GM23248 (cell line): ENCODE measurements around the gene RIT2. TPM values are rescaled to one million over a fixed set of nuclear protein-coding genes. Genes with fewer than 3 reads are reported as not detected.
"Not testable (repeated sequence)": the region's sequence is repeated elsewhere in the genome, so short reads cannot be mapped to it uniquely, and the experiment has no call there.

ENCODE experiments used
- DNase-seq: peaks from one replicate; pipeline ENCODE4 v3.0.0-alpha.2; 2015
- H2AFZ ChIP-seq: fragments of 200-600 bp; sonication (generic); 2 replicates; pipeline ENCODE4 v1.6.1; 2016; ENCODE audit warnings: antibody characterized with exemption
- H3F3A ChIP-seq: fragments of 200-600 bp; sonication (generic); 2 replicates; pipeline ENCODE4 v1.6.1; 2016; ENCODE audit warnings: mild to moderate bottlenecking, antibody characterized with exemption, mixed run types; ENCODE audit not compliant: insufficient read depth
- H3K27ac ChIP-seq: fragments of 200-600 bp; sonication (generic); 2 replicates; pipeline ENCODE4 v1.5.1; 2016; ENCODE audit warnings: mild to moderate bottlenecking
- H3K27me3 ChIP-seq: fragments of 200-600 bp; sonication (generic); replicated peaks from 2 replicates; pipeline ENCODE4 v1.6.1; 2016; ENCODE audit warnings: mild to moderate bottlenecking; ENCODE audit not compliant: insufficient read depth
- H3K36me3 ChIP-seq: fragments of 200-600 bp; sonication (generic); 2 replicates; pipeline ENCODE4 v1.6.1; 2016; ENCODE audit warnings: low read depth, mild to moderate bottlenecking
- H3K4me1 ChIP-seq: fragments of 200-600 bp; sonication (generic); 2 replicates; pipeline ENCODE4 v1.6.1; 2016; ENCODE audit warnings: mild to moderate bottlenecking; ENCODE audit not compliant: insufficient read depth
- H3K4me2 ChIP-seq: fragments of 200-600 bp; sonication (generic); one replicate; pipeline ENCODE4 v1.6.1; 2016; ENCODE audit warnings: mild to moderate bottlenecking; ENCODE audit not compliant: unreplicated experiment
- H3K4me3 ChIP-seq: fragments of 200-600 bp; sonication (generic); 2 replicates; pipeline ENCODE4 v1.5.1; 2016; ENCODE audit warnings: mild to moderate bottlenecking
- H3K79me2 ChIP-seq: fragments of 200-600 bp; sonication (generic); 2 replicates; pipeline ENCODE4 v1.6.1; 2016; ENCODE audit warnings: mild to moderate bottlenecking; ENCODE audit not compliant: insufficient read depth
- H3K9ac ChIP-seq: fragments of 200-600 bp; sonication (generic); 2 replicates; pipeline ENCODE4 v1.6.1; 2016; ENCODE audit warnings: mild to moderate bottlenecking
- H3K9me2 ChIP-seq: fragments of 200-600 bp; sonication (generic); 2 replicates; pipeline ENCODE4 v1.6.1; 2016; ENCODE audit warnings: mixed run types, mild to moderate bottlenecking, moderate library complexity; ENCODE audit not compliant: insufficient read depth
- H3K9me3 ChIP-seq: fragments of 200-600 bp; sonication (generic); one replicate; pipeline ENCODE4 v1.6.1; 2017; ENCODE audit warnings: low read depth
- H4K20me1 ChIP-seq: fragments of 200-600 bp; sonication (generic); 2 replicates; pipeline ENCODE4 v1.6.0; 2016; ENCODE audit not compliant: insufficient read depth
- EZH2 ChIP-seq: fragments of 200-600 bp; sonication (generic); IDR thresholded peaks from 2 replicates; pipeline ENCODE4 v1.6.1; 2018; ENCODE audit warnings: antibody characterized with exemption, mild to moderate bottlenecking; ENCODE audit not compliant: insufficient read depth, poor library complexity, severe bottlenecking
- EZH2phosphoT487 ChIP-seq: fragments of 200-600 bp; sonication (generic); IDR thresholded peaks from 2 replicates; pipeline ENCODE4 v1.6.1; 2018; ENCODE audit warnings: antibody characterized with exemption, moderate library complexity, mild to moderate bottlenecking, low read depth; ENCODE audit not compliant: insufficient read depth
- WGBS, 2 experiments: methylation state at CpG; one replicate each; pipeline ENCODE4 v1.1.6; 2015 to 2017; ENCODE audit warnings: low lambda C conversion rate in 2 of 2, low coverage in 1 of 2; ENCODE audit errors: missing lambda C conversion rate in 2 of 2; 5-methylcytosine and 5-hydroxymethylcytosine counted together
- in situ Hi-C: fragments of 300-500 bp; cut with MboI; formaldehyde crosslinking; loops from 2 replicates; pipeline ENCODE4 v1.15.0; 2020
- polyA plus RNA-seq: library from polyadenylated mRNA; unstranded; fragments of >200 nt; fragmentation: Nextera tagmentation; extraction: Ambion mirVana; gene quantifications from 2 replicates; pipeline ENCODE4 v1.2.1, GENCODE V29; 2016
- total RNA-seq: library from RNA; depleted of rRNA; stranded (reverse); fragments of >200 nt; shearing (Covaris generic); gene quantifications from 2 replicates; pipeline ENCODE4 v1.2.3, GENCODE V29; 2014

The RIT2 gene
- total and polyA plus RNA-seq, 2 experiments from 2014 or later = not detected

DNA sequence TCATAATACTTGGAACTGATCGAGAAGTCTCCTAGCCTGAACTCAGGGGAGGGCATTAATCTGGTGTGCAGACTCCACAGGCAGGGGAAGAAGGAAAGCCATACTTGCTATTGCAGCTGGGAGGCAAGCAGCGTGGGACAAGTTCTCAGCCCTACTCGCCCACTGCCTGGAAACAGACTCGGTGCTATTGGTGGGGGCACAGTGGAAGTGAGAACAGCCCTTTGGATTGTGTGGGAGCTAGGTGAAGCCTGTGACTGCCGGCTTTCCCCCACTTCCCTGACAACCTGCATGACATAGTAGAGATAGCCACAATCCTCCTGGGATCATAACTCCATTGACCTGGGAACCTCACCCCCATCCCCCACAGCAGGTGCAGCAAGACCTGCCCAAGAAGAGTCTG is 301.3 kb downstream of the RIT2 start:
- 33% methylated on average over 5 of the region's 5 CpGs for WGBS, 2 experiments
- H3K79me2 ChIP-seq = no peaks in the 10 kb centered on the region
- H3K36me3 ChIP-seq = no peaks in the 10 kb centered on the region
- no peak overlapping the region for H3K9ac ChIP-seq
- H4K20me1 ChIP-seq = no peaks in the 10 kb centered on the region
- H3K4me2 ChIP-seq = no peak overlapping the region
- no peaks in the 10 kb centered on the region for H3K27me3 ChIP-seq
- H3K9me3 ChIP-seq = no peaks in the 10 kb centered on the region
- H3K4me1 ChIP-seq = no peaks in the 10 kb centered on the region
- TF ChIP-seq EZH2phosphoT487 (no peak), EZH2 (no peak)
- no peak overlapping the region for H3K4me3 ChIP-seq
- no peaks in the 10 kb centered on the region for H3F3A ChIP-seq
- H2AFZ ChIP-seq = no peak overlapping the region
- no peak overlapping the region for H3K27ac ChIP-seq
- in situ Hi-C loops = no loop called here
- H3K9me2 ChIP-seq = no peaks in the 10 kb centered on the region
- DNase-seq = no peak

- H3K36me3 ChIP-seq = no peaks in the 10 kb centered on the region
Measured at GRCh38 chr18:42813570-42813969, 301.9 kb downstream of the RIT2 start.

GRCh38 chr18:42807887-42808286 is 307.6 kb downstream of the RIT2 start:
- 7 to 11% methylated on average over 4 of the region's 4 CpGs for WGBS, 2 experiments
- no peak overlapping the region for H2AFZ ChIP-seq
- H4K20me1 ChIP-seq = no peaks in the 10 kb centered on the region
- no peaks in the 10 kb centered on the region for H3K36me3 ChIP-seq
- TF ChIP-seq EZH2phosphoT487 (no peak), EZH2 (no peak)
- in situ Hi-C loops = no loop called here
- H3K9me3 ChIP-seq = no peaks in the 10 kb centered on the region
- no peaks in the 10 kb centered on the region for H3K9me2 ChIP-seq
- H3K27ac ChIP-seq = no peak overlapping the region
- no peak for DNase-seq
- H3K79me2 ChIP-seq = no peaks in the 10 kb centered on the region
- no peak overlapping the region for H3K9ac ChIP-seq
- H3K4me2 ChIP-seq = no peak overlapping the region
- no peaks in the 10 kb centered on the region for H3F3A ChIP-seq
- H3K27me3 ChIP-seq = no peaks in the 10 kb centered on the region
- no peaks in the 10 kb centered on the region for H3K4me1 ChIP-seq
- H3K4me3 ChIP-seq = no peak overlapping the region

More at GRCh38 chr18:42813570-42813969, 301.9 kb downstream of the RIT2 start:
- no peak overlapping the region for H3K27ac ChIP-seq
- no peaks in the 10 kb centered on the region for H3K9me2 ChIP-seq
- DNase-seq = no peak
- H3K27me3 ChIP-seq = no peaks in the 10 kb centered on the region
- in situ Hi-C loops = no loop called here
- WGBS, 2 experiments = 29% methylated on average over 4 of the region's 4 CpGs
- H3K79me2 ChIP-seq = no peaks in the 10 kb centered on the region
- no peak for TF ChIP-seq EZH2phosphoT487
- H3K4me2 ChIP-seq = no peak overlapping the region
- no peak overlapping the region for H2AFZ ChIP-seq
- H3K4me1 ChIP-seq = no peaks in the 10 kb centered on the region
- H3K9ac ChIP-seq = no peak overlapping the region
- H3K9me3 ChIP-seq = no peaks in the 10 kb centered on the region
- H3F3A ChIP-seq = no peaks in the 10 kb centered on the region
- H4K20me1 ChIP-seq = no peaks in the 10 kb centered on the region
- no peak overlapping the region for H3K4me3 ChIP-seq

- TF ChIP-seq EZH2phosphoT487 (no peak), EZH2 (no peak)
- Histone ChIP-seq H3K4me3 (no peak overlapping the region), H4K20me1 (no peaks in the 10 kb centered on the region), H3K4me2 (no peak overlapping the region), H3K36me3 (no peaks in the 10 kb centered on the region), H3K9me2 (no peaks in the 10 kb centered on the region), H2AFZ (no peak overlapping the region), H3K9me3 (no peaks in the 10 kb centered on the region), H3K27ac (no peak overlapping the region), H3K9ac (no peak overlapping the region), H3K79me2 (no peaks in the 10 kb centered on the region), H3F3A (no peaks in the 10 kb centered on the region), H3K27me3 (no peaks in the 10 kb centered on the region), H3K4me1 (no peaks in the 10 kb centered on the region)
- 0 to 1% methylated on average over 2 of the region's 2 CpGs for WGBS, 2 experiments
- peak; percentile 3 for DNase-seq
- in situ Hi-C loops = no loop called here
Measured at GRCh38 chr18:42801706-42802105, 313.8 kb downstream of the RIT2 start.

- Histone ChIP-seq H3K9me2 (no peaks in the 10 kb centered on the region), H3F3A (no peaks in the 10 kb centered on the region), H3K9ac (no peak overlapping the region), H3K27me3 (no peaks in the 10 kb centered on the region), H3K36me3 (no peaks in the 10 kb centered on the region), H3K79me2 (no peaks in the 10 kb centered on the region), H3K9me3 (no peaks in the 10 kb centered on the region), H4K20me1 (no peaks in the 10 kb centered on the region), H3K4me1 (no peaks in the 10 kb centered on the region), H3K4me3 (no peak overlapping the region), H3K27ac (no peak overlapping the region), H3K4me2 (no peak overlapping the region), H2AFZ (no peak overlapping the region)
- 42% methylated on average over 1 of the region's 1 CpG for WGBS, 2 experiments
- no peak for DNase-seq
- in situ Hi-C loops = no loop called here
- TF ChIP-seq EZH2 (no peak), EZH2phosphoT487 (no peak)
Measured at GRCh38 chr18:42798606-42799170, 316.8 kb downstream of the RIT2 start.

DNA sequence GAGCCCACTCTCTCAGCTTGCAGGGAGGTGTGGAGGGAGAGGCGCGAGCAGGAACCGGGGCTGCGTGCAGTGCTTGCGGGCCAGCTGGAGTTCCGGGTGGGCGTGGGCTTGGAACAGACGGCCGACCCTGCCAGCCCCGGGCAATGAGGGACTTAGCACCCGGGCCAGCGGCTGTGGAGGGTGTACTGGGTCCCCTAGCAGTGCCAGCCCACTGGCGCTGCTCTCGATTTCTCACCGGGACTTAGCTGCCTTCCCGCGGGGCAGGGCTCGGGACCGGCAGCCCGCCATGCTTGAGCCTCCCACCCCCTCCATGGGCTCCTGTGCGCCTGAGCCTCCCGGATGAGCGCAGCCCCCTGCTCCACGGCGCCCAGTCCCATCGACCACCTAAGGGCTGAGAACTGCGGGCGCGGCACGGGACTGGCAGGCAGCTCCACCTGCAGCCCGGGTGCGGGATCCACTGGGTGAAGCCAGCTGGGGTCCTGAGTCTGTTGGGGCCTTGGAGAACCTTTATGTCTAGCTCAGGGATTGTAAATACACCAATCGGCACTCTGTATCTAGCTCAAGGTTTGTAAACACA is 320.2 kb downstream of the RIT2 start:
- H3K9ac ChIP-seq, DNase-seq: not testable (repeated sequence)
- 79 to 81% methylated on average over 22 to 25 of the region's 33 CpGs for WGBS, 2 experiments

More for the DNA sequence above, 320.2 kb downstream of the RIT2 start:
- H3K4me1 ChIP-seq, H3K9me2 ChIP-seq, H4K20me1 ChIP-seq, H3K9me3 ChIP-seq, H3K4me3 ChIP-seq, H3K27me3 ChIP-seq, H3F3A ChIP-seq, H3K4me2 ChIP-seq, H3K79me2 ChIP-seq, H2AFZ ChIP-seq, H3K36me3 ChIP-seq, H3K27ac ChIP-seq, in situ Hi-C loops: not testable (repeated sequence)
